Muscle layer of colon (tissue), 2 donors: ENCODE results near the gene CLSTN2.

Source experiments
- H3K27ac ChIP-seq: one replicate; pipeline ENCODE4 v1.7.0; 2013; ENCODE audit warnings: low read depth, mild to moderate bottlenecking, low read length, moderate library complexity
- H3K27me3 ChIP-seq, 2 donors: one replicate each; pipeline ENCODE4 v1.7.0; 2013; ENCODE audit warnings: low read length in 2 of 2, mild to moderate bottlenecking in 2 of 2; ENCODE audit not compliant: insufficient read depth in 2 of 2, control insufficient read depth in 1 of 2
- H3K36me3 ChIP-seq: one replicate; pipeline ENCODE4 v1.7.0; 2013; ENCODE audit warnings: mild to moderate bottlenecking, low read length; ENCODE audit not compliant: insufficient read depth
- H3K4me1 ChIP-seq: one replicate; pipeline ENCODE4 v1.7.0; 2013; ENCODE audit warnings: mild to moderate bottlenecking, low read length; ENCODE audit not compliant: insufficient read depth
- H3K4me3 ChIP-seq, 2 donors: one replicate each; pipeline ENCODE4 v1.7.0; 2013; ENCODE audit warnings: low read length in 2 of 2, low read depth in 1 of 2, mild to moderate bottlenecking in 1 of 2, moderate library complexity in 1 of 2
- H3K9ac ChIP-seq: one replicate; pipeline ENCODE4 v1.7.0; 2013; ENCODE audit warnings: low read length
- H3K9me3 ChIP-seq: one replicate; pipeline ENCODE4 v1.7.0; 2013; ENCODE audit warnings: mild to moderate bottlenecking, low read length
- donor health status: abdominal sarcoma.
- donor health status: Adenocarcinoma of cecum.

The CLSTN2 gene

DNA sequence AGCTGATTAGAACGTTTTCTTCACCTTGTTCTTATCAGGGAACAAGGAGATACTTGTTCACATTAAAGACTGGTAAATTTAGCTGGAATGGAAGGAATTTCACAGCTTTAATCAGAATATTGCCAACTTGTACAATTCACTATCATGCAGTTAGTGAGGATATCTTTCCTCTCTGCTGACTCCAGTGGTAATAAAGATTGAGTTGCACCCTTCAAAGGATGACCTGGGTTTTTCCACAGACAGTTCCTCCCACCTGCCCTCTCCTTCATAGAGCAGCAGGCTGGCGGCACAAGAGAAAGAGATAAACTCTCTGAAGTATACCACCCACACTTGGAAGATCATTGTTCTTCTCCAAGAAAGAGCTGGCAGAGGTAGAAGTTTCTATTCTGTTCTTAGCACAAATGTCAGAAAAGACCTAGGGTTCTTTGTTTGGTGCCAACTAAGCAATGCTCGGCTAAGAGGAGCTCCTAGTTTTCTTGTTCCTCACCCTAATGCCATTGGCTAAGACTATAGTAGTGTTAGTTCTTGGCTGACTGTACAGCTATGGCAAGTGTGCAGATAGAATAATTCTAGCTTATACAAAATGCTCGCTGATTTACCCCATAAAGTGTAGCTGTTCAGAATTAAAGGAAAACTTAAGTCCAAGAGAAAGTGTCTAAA is 169.1 kb downstream of the CLSTN2 start:
- Histone ChIP-seq H3K4me3 (no peak overlapping the region), H3K9ac (no peak overlapping the region), H3K4me1 (no peaks in the 10 kb centered on the region), H3K36me3 (no peaks in the 10 kb centered on the region), H3K27me3 (no peaks in the 10 kb centered on the region), H3K27ac (no peak overlapping the region), H3K9me3 (no peaks in the 10 kb centered on the region)

GRCh38 chr3:140113996-140114788 is 179.2 kb downstream of the CLSTN2 start:
- no peak overlapping the region for H3K27ac ChIP-seq
- H3K4me1 ChIP-seq = no peaks in the 10 kb centered on the region
- no peaks in the 10 kb centered on the region for H3K27me3 ChIP-seq
- no peak overlapping the region for H3K9ac ChIP-seq
- no peak overlapping the region for H3K4me3 ChIP-seq
- H3K36me3 ChIP-seq = no peaks in the 10 kb centered on the region
- no peaks in the 10 kb centered on the region for H3K9me3 ChIP-seq

- Histone ChIP-seq H3K4me1 (no peaks in the 10 kb centered on the region), H3K9me3 (no peaks in the 10 kb centered on the region), H3K27ac (no peak overlapping the region), H3K4me3 (no peak overlapping the region), H3K36me3 (no peaks in the 10 kb centered on the region), H3K9ac (no peak overlapping the region), H3K27me3 (no peaks in the 10 kb centered on the region)
Observed at GRCh38 chr3:140114789-140115080, 179.8 kb downstream of the CLSTN2 start.

DNA sequence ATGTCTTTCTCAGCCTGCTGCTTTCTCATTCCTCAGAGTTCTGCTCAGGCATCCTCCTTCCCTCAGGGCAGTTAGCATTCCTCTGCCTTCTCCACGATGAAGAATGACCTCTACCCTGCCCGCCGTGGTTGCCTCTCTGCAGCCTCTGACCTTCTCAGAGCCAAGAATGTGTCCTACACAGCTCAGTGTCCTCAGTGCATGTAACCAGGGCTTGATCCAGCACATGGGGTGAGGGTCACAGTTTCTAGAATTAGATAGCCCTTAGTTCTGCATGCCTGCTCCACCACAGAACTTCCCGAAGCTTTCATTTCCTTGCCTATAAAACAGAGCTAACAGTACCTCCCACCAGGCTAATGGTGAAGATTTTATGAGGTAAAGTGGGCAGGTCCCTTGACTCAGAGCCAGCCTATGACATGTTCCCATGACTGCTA is 182.1 kb downstream of the CLSTN2 start:
- no peaks in the 10 kb centered on the region for H3K27me3 ChIP-seq
- H3K9me3 ChIP-seq = no peaks in the 10 kb centered on the region
- no peak overlapping the region for H3K27ac ChIP-seq
- no peak overlapping the region for H3K9ac ChIP-seq
- no peaks in the 10 kb centered on the region for H3K36me3 ChIP-seq
- no peaks in the 10 kb centered on the region for H3K4me1 ChIP-seq
- H3K4me3 ChIP-seq = no peak overlapping the region

- H3K27me3 ChIP-seq = no peaks in the 10 kb centered on the region
- no peaks in the 10 kb centered on the region for H3K36me3 ChIP-seq
- H3K9ac ChIP-seq = no peak overlapping the region
- no peaks in the 10 kb centered on the region for H3K9me3 ChIP-seq
- no peak overlapping the region for H3K27ac ChIP-seq
- H3K4me3 ChIP-seq = no peak overlapping the region
- H3K4me1 ChIP-seq = no peaks in the 10 kb centered on the region
Observed at GRCh38 chr3:140122183-140122582, 187.2 kb downstream of the CLSTN2 start.

DNA sequence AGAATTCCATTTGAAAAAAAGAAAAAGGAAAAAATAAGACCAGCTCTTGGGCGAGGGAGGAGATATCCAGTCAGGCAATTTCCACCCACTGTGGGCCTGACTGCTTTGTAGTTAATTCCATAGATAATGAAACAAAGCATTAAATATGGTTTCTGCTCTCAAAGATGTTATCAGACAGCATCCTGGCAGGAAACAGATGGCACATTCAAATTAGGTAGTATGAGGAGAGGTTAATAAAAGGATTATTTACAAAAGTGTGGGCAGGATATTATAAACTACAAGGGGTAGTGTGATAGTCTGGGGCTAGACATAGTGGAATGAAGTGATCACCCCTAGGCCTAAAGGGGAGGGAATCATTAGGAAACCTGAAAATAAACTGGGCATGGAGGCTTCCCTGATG is 193.2 kb downstream of the CLSTN2 start:
- H3K27me3 ChIP-seq = no peaks in the 10 kb centered on the region
- no peak overlapping the region for H3K4me3 ChIP-seq
- no peaks in the 10 kb centered on the region for H3K36me3 ChIP-seq
- no peaks in the 10 kb centered on the region for H3K9me3 ChIP-seq
- H3K4me1 ChIP-seq = no peaks in the 10 kb centered on the region
- H3K9ac ChIP-seq = no peak overlapping the region
- H3K27ac ChIP-seq = no peak overlapping the region

DNA sequence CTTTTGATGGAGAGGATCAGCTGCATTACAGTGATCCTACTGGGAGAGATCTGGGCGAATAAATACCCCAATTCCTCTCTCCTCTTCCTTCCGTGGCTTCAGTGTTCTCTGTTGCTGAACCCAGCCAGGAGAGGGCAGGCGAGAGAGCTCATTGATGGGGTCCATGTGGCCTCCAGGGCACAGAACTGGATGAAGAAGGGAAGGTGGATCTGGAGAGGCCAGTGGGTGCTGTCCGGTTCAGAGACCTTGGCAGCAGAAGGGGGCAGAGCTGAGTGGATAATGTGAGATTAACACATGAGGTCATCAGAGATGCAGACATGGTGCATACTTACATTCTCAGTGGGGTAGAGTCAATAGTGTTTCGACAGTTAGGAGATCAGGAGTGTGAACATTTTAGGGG is 193.6 kb downstream of the CLSTN2 start:
- H3K27ac ChIP-seq = no peak overlapping the region
- no peaks in the 10 kb centered on the region for H3K4me1 ChIP-seq
- no peaks in the 10 kb centered on the region for H3K9me3 ChIP-seq
- H3K36me3 ChIP-seq = no peaks in the 10 kb centered on the region
- H3K9ac ChIP-seq = no peak overlapping the region
- no peak overlapping the region for H3K4me3 ChIP-seq
- no peaks in the 10 kb centered on the region for H3K27me3 ChIP-seq

DNA sequence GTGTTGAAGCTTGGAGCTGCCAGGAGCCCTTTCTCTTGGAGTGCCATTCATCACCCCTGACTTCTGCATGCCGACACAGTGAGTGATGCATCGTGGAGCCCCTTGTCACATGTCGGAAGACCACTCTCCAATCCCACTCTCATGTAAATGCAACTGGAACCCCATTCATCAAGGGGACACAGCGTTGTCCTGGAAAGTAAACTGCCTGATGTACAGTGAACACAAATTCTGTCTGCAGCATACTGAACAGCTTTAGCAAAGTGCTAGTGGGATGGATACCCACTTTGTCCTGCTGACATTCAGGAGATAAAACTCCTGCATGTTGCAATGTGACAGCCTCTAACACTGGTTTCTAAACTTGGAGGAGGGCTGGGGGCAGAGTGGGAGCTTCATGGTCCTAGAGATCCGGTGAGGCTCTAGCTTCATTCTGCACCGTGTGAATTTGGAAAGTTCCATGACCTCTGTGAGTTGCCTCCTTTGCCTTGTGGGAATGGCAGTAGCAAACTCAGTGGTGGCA is 194.8 kb downstream of the CLSTN2 start:
- H3K36me3 ChIP-seq = no peaks in the 10 kb centered on the region
- H3K27ac ChIP-seq = no peak overlapping the region
- H3K27me3 ChIP-seq = peaks cover 0 to 4% of the 10 kb centered on the region in 2 donors
- no peak overlapping the region for H3K9ac ChIP-seq
- H3K4me1 ChIP-seq = no peaks in the 10 kb centered on the region
- no peaks in the 10 kb centered on the region for H3K9me3 ChIP-seq
- H3K4me3 ChIP-seq = no peak overlapping the region

- Histone ChIP-seq H3K4me1 (no peaks in the 10 kb centered on the region), H3K27ac (no peak overlapping the region), H3K9ac (no peak overlapping the region), H3K27me3 (peaks cover 0 to 4% of the 10 kb centered on the region in 2 donors), H3K4me3 (no peak overlapping the region), H3K36me3 (no peaks in the 10 kb centered on the region), H3K9me3 (no peaks in the 10 kb centered on the region)
Observed at GRCh38 chr3:140131895-140132294, 196.9 kb downstream of the CLSTN2 start.

DNA sequence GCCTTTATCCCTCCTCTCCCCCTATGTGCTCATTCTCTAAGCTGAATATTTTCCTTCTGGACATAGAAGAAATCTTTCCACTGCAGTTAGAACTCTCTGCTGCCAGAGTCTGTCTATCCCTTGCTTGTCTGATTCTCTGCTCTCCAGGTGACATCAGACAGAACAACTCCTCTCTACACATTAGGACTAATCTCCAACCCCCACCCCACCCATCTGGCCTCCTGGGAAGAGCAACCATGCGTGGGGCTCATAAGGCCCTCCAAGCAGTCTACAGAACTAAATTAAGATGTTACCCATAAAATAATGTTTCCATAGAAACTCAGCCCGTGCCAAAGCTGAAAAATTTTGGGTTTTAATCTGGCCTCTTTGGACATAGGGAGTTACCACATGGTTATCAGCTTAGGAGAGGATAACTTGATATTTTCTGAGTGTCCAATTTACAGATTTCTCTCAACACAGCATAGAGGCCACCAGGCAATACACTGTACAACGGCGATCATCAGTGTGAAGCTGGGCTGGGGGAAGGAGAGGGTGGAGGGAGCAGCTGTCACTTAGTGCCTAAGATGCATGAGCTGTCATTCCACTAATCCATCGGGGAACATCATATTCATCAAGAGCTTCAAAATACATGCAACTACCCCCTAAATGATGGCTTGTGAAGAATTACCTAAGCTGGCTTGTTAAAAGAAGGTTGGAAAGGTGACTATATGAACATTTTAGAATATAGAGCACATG is 199.4 kb downstream of the CLSTN2 start:
- Histone ChIP-seq H3K36me3 (no peaks in the 10 kb centered on the region), H3K9me3 (no peaks in the 10 kb centered on the region), H3K27me3 (peaks cover 0 to 4% of the 10 kb centered on the region in 2 donors), H3K4me3 (no peak overlapping the region), H3K27ac (no peak overlapping the region), H3K4me1 (no peaks in the 10 kb centered on the region), H3K9ac (no peak overlapping the region)

DNA sequence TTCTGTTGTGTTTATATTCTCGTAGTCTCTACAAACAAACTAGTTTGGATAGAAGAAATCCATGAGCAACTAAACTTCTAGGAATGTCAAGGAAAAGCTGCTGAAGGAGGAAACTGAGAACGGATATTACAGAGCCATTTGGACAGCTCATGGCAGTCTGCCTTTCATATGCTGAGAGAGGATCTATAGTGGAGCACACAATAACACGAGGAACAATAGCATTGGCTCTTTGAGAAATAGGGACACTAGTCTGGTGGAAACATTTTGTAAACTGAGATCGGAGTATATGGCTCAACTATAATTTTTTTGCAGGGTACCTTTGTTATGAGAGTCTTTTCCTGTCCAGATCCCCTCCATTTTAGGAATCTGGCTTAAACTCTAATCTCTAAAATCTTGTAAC is 200.5 kb downstream of the CLSTN2 start:
- Histone ChIP-seq H3K4me1 (no peaks in the 10 kb centered on the region), H3K27ac (no peak overlapping the region), H3K36me3 (no peaks in the 10 kb centered on the region)

More for the DNA sequence above, 200.5 kb downstream of the CLSTN2 start:
- peaks cover 0 to 4% of the 10 kb centered on the region in 2 donors for H3K27me3 ChIP-seq
- H3K4me3 ChIP-seq = no peak overlapping the region
- no peaks in the 10 kb centered on the region for H3K9me3 ChIP-seq
- H3K9ac ChIP-seq = no peak overlapping the region
